B cell (primary cell): Measurements from ENCODE around the gene SRPX2. TPM values are rescaled to one million over a fixed set of nuclear protein-coding genes. Genes with fewer than 3 reads are reported as not detected.

Experiments used
- ATAC-seq: fragments of 200-7000 bp; cut with Tn5 transposase; one replicate; pipeline ENCODE4 v1.10.0; 2021; ENCODE audit warnings: low read depth, mild to moderate bottlenecking, moderate number of reproducible peaks, moderate library complexity
- CTCF ChIA-PET: fragments of 350-600 bp; sonication (Branson Sonifier 250); formaldehyde crosslinking; loops from one replicate; lab custom pipeline; 2021; ENCODE audit warnings: antibody characterized with exemption, inconsistent platforms; lab: Charles Lee
- POLR2A ChIA-PET: fragments of 350-600 bp; sonication (Branson Sonifier 250); formaldehyde crosslinking; loops from one replicate; lab custom pipeline; 2021; ENCODE audit warnings: antibody characterized with exemption; lab: Charles Lee
- DNase-seq: peaks from one replicate; pipeline ENCODE4 v3.0.0; 2013
- H2AFZ ChIP-seq: 2 replicates; pipeline ENCODE4 v1.6.1; 2012; ENCODE audit warnings: mild to moderate bottlenecking, low read depth, low read length; ENCODE audit not compliant: insufficient read depth, poor library complexity, severe bottlenecking
- H3K27ac ChIP-seq, 2 donors: 1 replicate in 1 of 2; 2 replicates in 1 of 2; pipeline ENCODE4 v1.5.1; 2012 to 2013; ENCODE audit warnings: low read length in 2 of 2, mild to moderate bottlenecking in 2 of 2, moderate library complexity in 1 of 2
- H3K27me3 ChIP-seq, 4 experiments: fragments of 200-600 bp in 1 of 4; sonication (generic) in 1 of 4; replicated peaks in 1 of 4; 1 replicate in 2 of 4; 2 replicates in 2 of 4; pipeline versions ENCODE4 v1.6.1 to v1.7.0; 2013 to 2016; ENCODE audit warnings: low read length in 3 of 4, mild to moderate bottlenecking in 2 of 4, mixed read lengths in 1 of 4, moderate library complexity in 1 of 4; ENCODE audit not compliant: insufficient read depth in 4 of 4, control insufficient read depth in 3 of 4; ENCODE audit errors: control extremely low read depth in 1 of 4
- H3K36me3 ChIP-seq, 2 experiments: replicated peaks in 1 of 2; 1 replicate in 1 of 2; 2 replicates in 1 of 2; pipeline versions ENCODE4 v1.6.1 to v1.7.1; 2013; ENCODE audit warnings: low read length in 1 of 2; ENCODE audit not compliant: insufficient read depth in 2 of 2, control insufficient read depth in 1 of 2; ENCODE audit errors: control extremely low read depth in 1 of 2, extremely low read depth in 1 of 2
- H3K4me1 ChIP-seq, 2 donors: fragments of 200-600 bp in 1 of 2; sonication (generic) in 1 of 2; 1 replicate in 1 of 2; 2 replicates in 1 of 2; pipeline versions ENCODE4 v1.5.1 to v1.6.1; 2013 to 2017; ENCODE audit warnings: low read length in 2 of 2; ENCODE audit not compliant: control insufficient read depth in 2 of 2, insufficient read depth in 2 of 2
- H3K4me2 ChIP-seq: replicated peaks from 2 replicates; pipeline ENCODE3; 2012; ENCODE audit warnings: mild to moderate bottlenecking, low read depth, low read length; ENCODE audit not compliant: poor library complexity, severe bottlenecking
- H3K4me3 ChIP-seq, 5 experiments: fragments of 200-600 bp in 1 of 5; sonication (generic) in 1 of 5; 1 replicate in 3 of 5; 2 replicates in 2 of 5; pipeline versions ENCODE4 v1.5.1 to v1.7.0; 2011 to 2016; ENCODE audit warnings: low read length in 4 of 5, mild to moderate bottlenecking in 4 of 5, low read depth in 2 of 5, control low read depth in 1 of 5, moderate library complexity in 1 of 5; ENCODE audit not compliant: insufficient read depth in 1 of 5; ENCODE audit errors: control extremely low read depth in 1 of 5, extremely low read depth in 1 of 5
- H3K79me2 ChIP-seq: fragments of 200-600 bp; sonication (generic); one replicate; pipeline ENCODE4 v1.6.0; 2016; ENCODE audit warnings: low read length; ENCODE audit not compliant: control insufficient read depth, insufficient read depth
- H3K9ac ChIP-seq: fragments of 200-600 bp; sonication (generic); 2 replicates; pipeline ENCODE4 v1.6.1; 2017; ENCODE audit warnings: mild to moderate bottlenecking, low read length, moderate library complexity
- H3K9me3 ChIP-seq, 3 donors: one replicate each; pipeline versions ENCODE4 v1.6.1 to v1.7.1; 2013; ENCODE audit warnings: low read length in 2 of 3; ENCODE audit not compliant: control insufficient read depth in 2 of 3, insufficient read depth in 1 of 3; ENCODE audit errors: control extremely low read depth in 1 of 3
- H4K20me1 ChIP-seq: 2 replicates; pipeline ENCODE4 v1.6.0; 2012; ENCODE audit warnings: mild to moderate bottlenecking, low read length; ENCODE audit not compliant: insufficient read depth, control insufficient read depth, poor library complexity, severe bottlenecking
- H3K27ac Mint-ChIP-seq: one replicate; pipeline ENCODE4 v1.8.0; 2021; ENCODE audit warnings: mixed read lengths
- H3K27me3 Mint-ChIP-seq: one replicate; pipeline ENCODE4 v1.8.0; 2021; ENCODE audit warnings: mixed read lengths
- H3K4me1 Mint-ChIP-seq: one replicate; pipeline ENCODE4 v1.8.0; 2021; ENCODE audit warnings: mixed read lengths
- H3K4me3 Mint-ChIP-seq: one replicate; pipeline ENCODE4 v1.8.0; 2021; ENCODE audit warnings: mixed read lengths
- H3K9me3 Mint-ChIP-seq: one replicate; pipeline ENCODE4 v1.8.0; 2022; ENCODE audit warnings: mixed read lengths; ENCODE audit not compliant: insufficient read depth
- CTCF ChIP-seq: fragments of 200-600 bp; IDR thresholded peaks from one replicate; pipeline ENCODE4 v1.8.0; 2022; ENCODE audit warnings: antibody characterized with exemption, mild to moderate bottlenecking
- EZH2 ChIP-seq: IDR thresholded peaks from 2 replicates; pipeline ENCODE4 v1.6.1; 2012; ENCODE audit warnings: borderline replicate concordance, low read depth, mild to moderate bottlenecking, moderate library complexity, low read length; ENCODE audit not compliant: insufficient read depth, poor library complexity, severe bottlenecking
- WGBS: methylation state at CpG from one replicate; pipeline ENCODE4 v1.1.5; 2013; ENCODE audit warnings: missing lambda C conversion rate; ENCODE audit not compliant: insufficient coverage; 5-methylcytosine and 5-hydroxymethylcytosine counted together
- intact Hi-C: fragments of 100-400 bp; cut with micrococcal nuclease; formaldehyde crosslinking; loops from one replicate; pipeline ENCODE4 v1.10.0; 2022
- polyA plus RNA-seq: library from polyadenylated mRNA; depleted of rRNA; stranded (reverse); fragments of >200 nt; gene quantifications from 2 replicates; pipeline ENCODE4 v1.2.3, GENCODE V29; 2012
- total RNA-seq, 2 donors: library from RNA; stranded (reverse); fragments of 120-200 nt in 1 of 2; gene quantifications; 1 replicate in 1 of 2; 2 replicates in 1 of 2; pipeline versions ENCODE4 v1.2.3 to v1.2.4, GENCODE V29; 2013 to 2022

SRPX2 gene
- total and polyA plus RNA-seq, 2 donors (not counting 1 experiment from before 2014, with no cell fraction given), result not detected

GRCh38 chrX:100645106-100645505, 1.1 kb downstream of the SRPX2 start:
- Histone ChIP-seq H3K9ac (no peak overlapping the region), H3K27me3 (peaks cover 0 to 8% (median 3%) of the 10 kb centered on the region in 4 experiments), H2AFZ (no peak overlapping the region), H4K20me1 (no peaks in the 10 kb centered on the region), H3K4me1 (no peaks in the 10 kb centered on the region), H3K36me3 (no peaks in the 10 kb centered on the region), H3K27ac (no peak overlapping the region), H3K79me2 (no peaks in the 10 kb centered on the region), H3K9me3 (no peaks in the 10 kb centered on the region), H3K4me2 (no peak overlapping the region), H3K4me3 (no peak overlapping the region)
- POLR2A ChIA-PET, result no interaction called here
- H3K27me3 Mint-ChIP-seq, result peaks cover 36% of the 10 kb centered on the region
- no peaks in the 10 kb centered on the region for H3K9me3 Mint-ChIP-seq
- no CpG with 5 or more reads among the region's 4 CpGs for WGBS
- intact Hi-C loops, result no loop called here
- no peak overlapping the region for H3K4me3 Mint-ChIP-seq
- no peaks in the 10 kb centered on the region for H3K4me1 Mint-ChIP-seq
- H3K27ac Mint-ChIP-seq, result no peak overlapping the region
- no peak for DNase-seq
- TF ChIP-seq CTCF, result no peak
- no peak for TF ChIP-seq EZH2
- CTCF ChIA-PET, result interaction anchor here (0.6 to 1.3 kb wide), 2 partner anchors 79 to 133 kb away, joined by 3 read pairs; no protein-coding TSS in a partner anchor
- no peak for ATAC-seq

- Histone ChIP-seq H3K27me3 (peaks cover 0 to 8% (median 0%) of the 10 kb centered on the region in 4 experiments), H3K4me3 (no peak overlapping the region), H2AFZ (no peak overlapping the region), H3K79me2 (no peaks in the 10 kb centered on the region), H3K36me3 (no peaks in the 10 kb centered on the region), H3K4me2 (no peak overlapping the region), H3K9me3 (no peaks in the 10 kb centered on the region), H3K27ac (no peak overlapping the region), H3K4me1 (no peaks in the 10 kb centered on the region), H4K20me1 (no peaks in the 10 kb centered on the region), H3K9ac (no peak overlapping the region)
- Mint-ChIP-seq H3K9me3 (no peaks in the 10 kb centered on the region), H3K4me3 (no peak overlapping the region), H3K27ac (no peak overlapping the region), H3K27me3 (peaks cover 21% of the 10 kb centered on the region), H3K4me1 (no peaks in the 10 kb centered on the region)
- intact Hi-C loops, result no loop called here
- CTCF ChIA-PET, result no interaction called here
- POLR2A ChIA-PET, result no interaction called here
- no CpG with 5 or more reads among the region's 1 CpG for WGBS
- DNase-seq, result no peak
- ATAC-seq, result no peak
- no peak for TF ChIP-seq EZH2
These were observed 3.1 kb downstream of the SRPX2 start for GRCh38 chrX:100647095-100647494.
